ENCODE results near the gene L3MBTL3. TPM values are rescaled to one million over a fixed set of nuclear protein-coding genes. Genes with fewer than 3 reads are reported as not detected.

L3MBTL3 gene
- total and polyA plus RNA-seq, 2 experiments from 2014 or later, result 8.7 to 11.2 TPM

DNA sequence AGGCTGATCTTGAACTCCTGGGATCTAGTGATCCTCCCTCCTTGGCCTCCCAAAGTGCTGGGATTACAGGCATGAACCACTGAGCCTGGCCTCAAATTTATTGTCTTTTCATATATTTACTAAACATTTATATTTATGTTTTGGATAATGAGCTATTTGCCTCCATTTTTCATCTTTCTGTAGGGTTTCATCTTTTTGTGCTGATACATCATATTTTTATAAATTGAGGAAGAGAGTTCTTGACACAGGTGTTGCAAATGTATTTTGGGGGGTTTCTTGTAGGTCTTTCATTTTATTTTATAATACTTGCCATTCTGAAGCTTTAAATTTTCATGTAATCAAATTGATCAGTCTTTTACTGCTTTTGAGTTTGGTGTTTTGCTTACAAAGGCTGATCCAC, 72.4 kb downstream of the L3MBTL3 start:
- Histone ChIP-seq H4K20me1 (replicated peaks; ENCODE audit: insufficient read depth) (no peaks in the 10 kb centered on the region), H3K27me3 (ENCODE audit: insufficient read depth) (no peaks in the 10 kb centered on the region), H3K4me1 (ENCODE audit: insufficient read depth) (no peaks in the 10 kb centered on the region), H3K4me3 (no peak overlapping the region), H3F3A (replicated peaks; ENCODE audit: low read depth) (no peaks in the 10 kb centered on the region), H3K9me2 (ENCODE audit: insufficient read depth) (no peaks in the 10 kb centered on the region), H3K79me2 (replicated peaks; ENCODE audit: insufficient read depth) (no peaks in the 10 kb centered on the region), H3K36me3 (ENCODE audit: insufficient read depth) (no peaks in the 10 kb centered on the region; the same call in 1 of the 2 replicates), H3K27ac (ENCODE audit: low read depth) (no peak overlapping the region), H3K4me2 (no peak overlapping the region), H2AFZ (no peak overlapping the region)
- H3K36me3 Mint-ChIP-seq (ENCODE audit: low read depth), result peaks cover 20% of the 10 kb centered on the region; the same call in 2 of the 3 replicates
- no peaks in the 10 kb centered on the region for H3K9me3 Mint-ChIP-seq
- H3K27ac Mint-ChIP-seq, result no peak overlapping the region
- TF ChIP-seq, protein P1, sequence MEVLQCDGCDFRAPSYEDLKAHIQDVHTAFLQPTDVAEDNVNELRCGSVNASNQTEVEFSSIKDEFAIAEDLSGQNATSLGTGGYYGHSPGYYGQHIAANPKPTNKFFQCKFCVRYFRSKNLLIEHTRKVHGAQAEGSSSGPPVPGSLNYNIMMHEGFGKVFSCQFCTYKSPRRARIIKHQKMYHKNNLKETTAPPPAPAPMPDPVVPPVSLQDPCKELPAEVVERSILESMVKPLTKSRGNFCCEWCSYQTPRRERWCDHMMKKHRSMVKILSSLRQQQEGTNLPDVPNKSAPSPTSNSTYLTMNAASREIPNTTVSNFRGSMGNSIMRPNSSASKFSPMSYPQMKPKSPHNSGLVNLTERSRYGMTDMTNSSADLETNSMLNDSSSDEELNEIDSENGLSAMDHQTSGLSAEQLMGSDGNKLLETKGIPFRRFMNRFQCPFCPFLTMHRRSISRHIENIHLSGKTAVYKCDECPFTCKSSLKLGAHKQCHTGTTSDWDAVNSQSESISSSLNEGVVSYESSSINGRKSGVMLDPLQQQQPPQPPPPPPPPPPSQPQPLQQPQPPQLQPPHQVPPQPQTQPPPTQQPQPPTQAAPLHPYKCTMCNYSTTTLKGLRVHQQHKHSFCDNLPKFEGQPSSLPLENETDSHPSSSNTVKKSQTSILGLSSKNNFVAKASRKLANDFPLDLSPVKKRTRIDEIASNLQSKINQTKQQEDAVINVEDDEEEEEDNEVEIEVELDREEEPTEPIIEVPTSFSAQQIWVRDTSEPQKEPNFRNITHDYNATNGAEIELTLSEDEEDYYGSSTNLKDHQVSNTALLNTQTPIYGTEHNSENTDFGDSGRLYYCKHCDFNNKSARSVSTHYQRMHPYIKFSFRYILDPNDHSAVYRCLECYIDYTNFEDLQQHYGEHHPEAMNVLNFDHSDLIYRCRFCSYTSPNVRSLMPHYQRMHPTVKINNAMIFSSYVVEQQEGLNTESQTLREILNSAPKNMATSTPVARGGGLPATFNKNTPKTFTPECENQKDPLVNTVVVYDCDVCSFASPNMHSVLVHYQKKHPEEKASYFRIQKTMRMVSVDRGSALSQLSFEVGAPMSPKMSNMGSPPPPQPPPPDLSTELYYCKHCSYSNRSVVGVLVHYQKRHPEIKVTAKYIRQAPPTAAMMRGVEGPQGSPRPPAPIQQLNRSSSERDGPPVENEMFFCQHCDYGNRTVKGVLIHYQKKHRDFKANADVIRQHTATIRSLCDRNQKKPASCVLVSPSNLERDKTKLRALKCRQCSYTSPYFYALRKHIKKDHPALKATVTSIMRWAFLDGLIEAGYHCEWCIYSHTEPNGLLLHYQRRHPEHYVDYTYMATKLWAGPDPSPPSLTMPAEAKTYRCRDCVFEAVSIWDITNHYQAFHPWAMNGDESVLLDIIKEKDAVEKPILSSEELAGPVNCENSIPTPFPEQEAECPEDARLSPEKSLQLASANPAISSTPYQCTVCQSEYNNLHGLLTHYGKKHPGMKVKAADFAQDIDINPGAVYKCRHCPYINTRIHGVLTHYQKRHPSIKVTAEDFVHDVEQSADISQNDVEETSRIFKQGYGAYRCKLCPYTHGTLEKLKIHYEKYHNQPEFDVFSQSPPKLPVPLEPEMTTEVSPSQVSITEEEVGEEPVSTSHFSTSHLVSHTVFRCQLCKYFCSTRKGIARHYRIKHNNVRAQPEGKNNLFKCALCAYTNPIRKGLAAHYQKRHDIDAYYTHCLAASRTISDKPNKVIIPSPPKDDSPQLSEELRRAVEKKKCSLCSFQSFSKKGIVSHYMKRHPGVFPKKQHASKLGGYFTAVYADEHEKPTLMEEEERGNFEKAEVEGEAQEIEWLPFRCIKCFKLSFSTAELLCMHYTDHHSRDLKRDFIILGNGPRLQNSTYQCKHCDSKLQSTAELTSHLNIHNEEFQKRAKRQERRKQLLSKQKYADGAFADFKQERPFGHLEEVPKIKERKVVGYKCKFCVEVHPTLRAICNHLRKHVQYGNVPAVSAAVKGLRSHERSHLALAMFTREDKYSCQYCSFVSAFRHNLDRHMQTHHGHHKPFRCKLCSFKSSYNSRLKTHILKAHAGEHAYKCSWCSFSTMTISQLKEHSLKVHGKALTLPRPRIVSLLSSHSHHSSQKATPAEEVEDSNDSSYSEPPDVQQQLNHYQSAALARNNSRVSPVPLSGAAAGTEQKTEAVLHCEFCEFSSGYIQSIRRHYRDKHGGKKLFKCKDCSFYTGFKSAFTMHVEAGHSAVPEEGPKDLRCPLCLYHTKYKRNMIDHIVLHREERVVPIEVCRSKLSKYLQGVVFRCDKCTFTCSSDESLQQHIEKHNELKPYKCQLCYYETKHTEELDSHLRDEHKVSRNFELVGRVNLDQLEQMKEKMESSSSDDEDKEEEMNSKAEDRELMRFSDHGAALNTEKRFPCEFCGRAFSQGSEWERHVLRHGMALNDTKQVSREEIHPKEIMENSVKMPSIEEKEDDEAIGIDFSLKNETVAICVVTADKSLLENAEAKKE (CRISPR knock-in tag; IDR thresholded peaks at IDR 0.05), result no peak
- TF ChIP-seq EZH2phosphoT487 (IDR thresholded peaks at IDR 0.05; ENCODE audit: unreplicated experiment) (no peak), ZNF331 (CRISPR knock-in tag; IDR thresholded peaks at IDR 0.05; ENCODE audit: low read depth) (no peak), NANOG (IDR thresholded peaks at IDR 0.05; ENCODE audit: borderline replicate concordance) (no peak), ZNF114 (CRISPR knock-in tag; IDR thresholded peaks at IDR 0.05) (no peak)
- TF ChIP-seq, protein P2, sequence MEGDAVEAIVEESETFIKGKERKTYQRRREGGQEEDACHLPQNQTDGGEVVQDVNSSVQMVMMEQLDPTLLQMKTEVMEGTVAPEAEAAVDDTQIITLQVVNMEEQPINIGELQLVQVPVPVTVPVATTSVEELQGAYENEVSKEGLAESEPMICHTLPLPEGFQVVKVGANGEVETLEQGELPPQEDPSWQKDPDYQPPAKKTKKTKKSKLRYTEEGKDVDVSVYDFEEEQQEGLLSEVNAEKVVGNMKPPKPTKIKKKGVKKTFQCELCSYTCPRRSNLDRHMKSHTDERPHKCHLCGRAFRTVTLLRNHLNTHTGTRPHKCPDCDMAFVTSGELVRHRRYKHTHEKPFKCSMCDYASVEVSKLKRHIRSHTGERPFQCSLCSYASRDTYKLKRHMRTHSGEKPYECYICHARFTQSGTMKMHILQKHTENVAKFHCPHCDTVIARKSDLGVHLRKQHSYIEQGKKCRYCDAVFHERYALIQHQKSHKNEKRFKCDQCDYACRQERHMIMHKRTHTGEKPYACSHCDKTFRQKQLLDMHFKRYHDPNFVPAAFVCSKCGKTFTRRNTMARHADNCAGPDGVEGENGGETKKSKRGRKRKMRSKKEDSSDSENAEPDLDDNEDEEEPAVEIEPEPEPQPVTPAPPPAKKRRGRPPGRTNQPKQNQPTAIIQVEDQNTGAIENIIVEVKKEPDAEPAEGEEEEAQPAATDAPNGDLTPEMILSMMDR (conservative IDR thresholded peaks at IDR 0.05; ENCODE audit: low read depth in 2 of 2), result no peak
- no peak for DNase-seq (ENCODE audit: low spot score)
- no peak overlapping the region for H3K4me3 Mint-ChIP-seq
- H3K27me3 Mint-ChIP-seq (ENCODE audit: insufficient read depth, low read depth, poor library complexity), result no peaks in the 10 kb centered on the region
- no peak for ATAC-seq
- no peaks in the 10 kb centered on the region for H3K4me1 Mint-ChIP-seq

Data from GM23338 (cell line).